Activated naive CD8-positive, alpha-beta T cell treated with anti-CD3 and anti-CD28 coated beads, Interleukin-2, amount 50 U/mL, for 16 hours (primary cell): Measurements from ENCODE around the gene ANKRD39.

Experiments used
- DNase-seq: peaks from one replicate; pipeline ENCODE4 v3.0.0-alpha.2; 2020; ENCODE audit warnings: low read depth, low spot score

Gene ANKRD39

DNA sequence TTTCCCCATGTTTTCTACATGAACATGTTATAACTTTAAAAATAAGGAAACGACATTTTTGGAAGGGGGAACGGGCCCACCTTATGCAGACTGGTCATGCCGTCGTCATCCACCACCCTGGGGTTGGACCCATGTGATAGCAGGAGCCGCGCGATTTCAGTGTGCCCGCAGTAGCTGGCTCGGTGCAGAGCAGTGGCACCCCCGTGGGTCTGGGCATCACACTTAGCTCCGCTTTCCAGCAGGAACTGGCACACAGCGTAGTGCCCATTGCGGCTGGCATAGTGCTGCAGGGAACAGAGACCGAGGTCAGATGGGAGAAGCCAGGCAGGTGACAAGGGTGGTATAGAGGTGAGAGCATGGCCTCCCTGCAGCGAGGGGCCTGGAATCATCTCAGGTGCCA, 4.5 kb downstream of the ANKRD39 start:
- no peak for DNase-seq

DNA sequence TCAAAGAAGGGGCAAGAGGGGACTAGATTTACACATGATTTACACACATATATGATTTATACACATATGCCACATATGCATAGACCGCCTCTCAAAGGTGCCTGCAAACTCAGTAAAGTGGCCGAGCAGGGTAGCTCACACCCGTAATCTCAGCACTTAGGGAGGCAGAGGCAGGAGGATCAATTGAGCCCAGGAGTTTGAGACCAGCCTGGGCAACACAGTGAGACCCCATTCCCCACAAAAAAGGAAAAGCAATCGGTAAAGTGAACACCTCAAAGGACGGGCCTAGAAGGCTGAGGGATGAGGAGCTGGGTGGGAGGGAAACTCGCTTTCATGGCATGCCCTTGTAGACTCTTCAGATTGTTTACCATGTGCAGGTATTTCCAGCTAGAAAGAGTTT, 5.1 kb downstream of the ANKRD39 start:
- DNase-seq, result no peak

DNA sequence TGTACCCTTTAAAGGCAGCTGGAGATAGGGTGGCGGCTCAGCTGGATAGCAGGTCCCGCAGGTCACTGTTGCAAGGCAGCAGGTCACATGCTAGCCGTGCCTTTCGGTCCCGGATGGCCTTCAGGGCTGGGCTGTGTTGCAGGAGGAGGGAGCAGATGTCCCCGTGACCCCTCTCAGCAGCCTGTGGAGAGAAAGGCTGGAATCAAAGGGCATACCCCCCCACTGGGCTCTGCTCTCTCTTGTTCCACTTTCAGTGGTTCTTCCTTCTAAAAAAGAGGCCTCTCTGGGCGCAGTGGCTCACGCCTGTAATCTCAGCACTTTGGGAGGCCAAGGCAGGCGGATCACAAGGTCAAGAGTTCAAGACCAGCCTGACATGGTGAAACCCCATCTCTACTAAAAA, 9.6 kb downstream of the ANKRD39 start:
- no peak for DNase-seq

DNA sequence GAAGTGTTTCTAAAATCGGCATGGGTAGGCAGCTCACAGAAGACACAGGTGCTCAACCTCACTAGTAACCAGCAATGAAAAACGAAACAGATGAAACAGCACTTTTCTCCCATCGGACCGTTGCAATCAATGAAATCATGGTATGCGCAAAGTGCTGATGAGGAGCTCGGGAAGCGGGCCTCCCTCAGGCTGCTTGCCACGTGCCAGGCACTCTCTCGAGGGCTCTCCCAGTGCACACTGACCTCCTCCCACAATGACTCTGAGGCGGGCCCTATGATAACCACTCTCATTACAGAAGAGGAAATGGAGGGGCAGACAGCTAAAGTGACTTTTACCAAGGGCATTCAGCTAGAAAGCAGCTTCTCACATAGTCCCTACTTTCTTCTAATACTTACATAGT, 10.2 kb downstream of the ANKRD39 start:
- DNase-seq, result no peak

DNA sequence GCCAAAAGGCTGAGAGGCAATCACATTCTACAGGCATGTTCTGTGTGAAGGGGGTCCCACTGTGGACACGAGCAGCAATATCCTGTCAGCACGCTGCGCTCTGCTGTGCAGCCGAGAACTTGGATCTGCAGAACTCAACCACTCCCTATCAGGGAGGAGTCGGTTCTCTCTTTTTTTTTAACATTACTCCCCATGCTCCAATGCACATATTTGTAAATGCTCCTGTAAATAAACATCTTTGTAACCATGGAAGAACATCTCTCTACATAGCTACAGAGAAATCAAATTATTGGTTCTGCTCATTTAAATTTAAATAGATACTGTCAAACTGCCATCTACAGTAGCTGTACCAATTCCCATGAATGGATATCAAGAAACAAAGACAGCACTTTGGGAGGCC, 11.0 kb downstream of the ANKRD39 start:
- DNase-seq, result no peak

DNA sequence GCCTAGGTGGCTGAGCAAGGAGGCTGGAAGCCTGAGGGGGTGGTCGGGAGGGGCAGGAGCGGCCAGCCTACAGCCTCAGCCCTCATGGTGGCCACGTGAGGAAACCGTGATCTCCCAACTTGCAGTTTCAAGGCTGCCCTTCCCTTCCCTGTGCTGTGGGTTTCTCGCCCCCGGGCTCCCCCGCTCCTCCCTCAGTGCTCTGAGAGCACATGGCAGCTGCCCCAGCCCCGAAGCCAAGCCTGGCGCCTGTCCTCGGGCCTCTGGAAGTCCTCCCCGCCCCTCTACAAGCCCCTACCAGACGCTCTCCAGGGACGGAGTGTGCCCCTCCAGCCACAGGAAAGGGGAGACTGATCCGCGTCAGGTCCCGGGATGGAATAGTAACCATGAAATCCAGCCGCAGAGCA, 13.4 kb downstream of the ANKRD39 start:
- DNase-seq, result no peak

DNA sequence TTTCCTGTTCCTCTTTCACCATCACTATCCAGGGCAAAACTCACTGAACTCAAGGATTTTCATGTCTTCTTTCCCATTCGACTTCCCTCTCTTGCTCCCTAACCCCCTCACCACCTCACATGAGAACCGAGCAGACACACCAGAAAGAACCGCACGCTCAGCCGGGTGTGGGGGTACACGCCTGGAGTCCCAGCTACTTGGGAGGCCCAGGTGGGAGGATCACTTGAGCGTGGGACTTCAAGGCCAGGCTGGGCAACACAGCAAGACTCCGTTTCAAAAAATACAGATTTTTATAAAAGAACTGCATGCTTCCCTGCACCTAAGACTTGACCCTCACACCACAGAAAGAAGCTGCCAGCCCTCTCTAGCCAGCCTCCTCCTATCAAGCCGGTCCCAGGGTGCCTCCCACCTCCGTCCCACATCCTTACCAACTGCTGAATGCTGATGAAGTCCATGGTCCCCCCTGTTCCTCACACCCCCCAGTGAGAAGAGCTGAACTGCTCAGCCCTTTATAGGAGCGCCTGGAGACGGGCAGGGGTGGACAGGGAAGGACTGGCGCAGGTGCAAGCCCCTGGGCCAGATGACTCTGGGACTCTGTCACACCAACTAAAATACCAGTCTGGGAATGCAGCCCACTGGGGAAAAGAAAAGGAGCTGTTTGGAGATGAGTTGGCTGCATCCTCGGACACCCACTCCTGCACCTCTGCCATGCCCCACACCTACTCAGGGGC, 14.1 kb downstream of the ANKRD39 start, which contains the start of gene ANKRD23:
Gene ANKRD23, minus strand, starts transcription at position 484 of the 731 bp plus-strand sequence. Its CDS starts 29 bp downstream, at position 455.
- no peak for DNase-seq

DNA sequence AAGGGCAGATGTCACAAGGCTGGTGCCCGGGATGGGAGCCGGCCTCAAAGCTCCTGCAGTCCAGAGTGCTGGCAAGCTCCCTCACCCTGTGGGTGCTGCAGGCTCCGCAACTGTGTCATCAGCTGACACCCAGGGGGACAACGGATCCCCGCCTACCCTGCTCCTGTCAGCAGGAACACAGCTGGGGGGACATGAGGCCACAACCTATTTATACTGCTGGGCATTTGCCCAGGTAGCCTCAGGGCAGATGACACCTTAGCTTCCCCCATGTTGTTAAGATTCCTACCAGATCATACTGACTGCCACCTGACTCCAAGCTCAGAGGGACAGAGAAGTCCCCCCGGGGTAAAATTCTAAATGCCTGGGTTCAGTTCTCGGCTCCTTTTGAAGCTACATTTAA, 15.2 kb downstream of the ANKRD39 start:
- DNase-seq, result no peak

DNA sequence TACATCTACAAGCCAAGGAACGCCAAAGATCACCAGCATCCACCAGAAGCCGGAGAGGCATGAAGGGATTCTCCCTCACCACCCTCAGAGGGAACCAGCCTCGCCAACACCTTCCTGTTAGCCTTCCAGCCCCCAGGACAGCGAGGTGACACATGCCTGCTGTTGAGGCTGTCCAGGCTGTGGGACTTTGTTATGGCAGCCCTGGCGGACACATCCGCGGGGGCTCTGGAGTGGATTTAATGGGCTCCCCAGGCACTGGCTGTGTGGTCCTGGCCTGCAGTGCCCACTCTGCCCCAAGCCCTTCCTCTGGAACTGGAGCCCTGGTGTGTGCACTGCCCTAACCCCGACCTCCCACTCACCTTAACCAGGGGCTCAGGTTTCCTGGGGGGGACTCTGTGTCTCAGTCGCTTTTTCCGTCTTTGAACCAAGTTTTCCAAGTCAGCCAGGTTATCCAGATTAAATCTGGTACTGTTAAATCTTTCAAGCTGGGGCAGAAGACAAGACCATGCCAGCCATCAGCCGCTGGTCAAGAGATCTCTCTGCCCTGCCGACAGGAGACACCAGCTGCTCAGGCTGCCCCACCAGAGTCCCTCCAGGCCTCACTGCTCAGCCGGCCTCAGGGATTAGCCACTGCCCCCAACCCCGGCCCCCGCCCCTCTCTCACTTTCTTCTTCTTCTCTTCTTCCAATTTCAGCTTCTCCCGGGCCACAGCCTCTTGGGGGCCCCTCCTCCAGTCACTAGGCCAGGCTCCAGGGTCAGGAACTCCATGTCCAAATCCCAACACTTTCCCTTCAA, 15.9 kb downstream of the ANKRD39 start:
- no peak for DNase-seq

DNA sequence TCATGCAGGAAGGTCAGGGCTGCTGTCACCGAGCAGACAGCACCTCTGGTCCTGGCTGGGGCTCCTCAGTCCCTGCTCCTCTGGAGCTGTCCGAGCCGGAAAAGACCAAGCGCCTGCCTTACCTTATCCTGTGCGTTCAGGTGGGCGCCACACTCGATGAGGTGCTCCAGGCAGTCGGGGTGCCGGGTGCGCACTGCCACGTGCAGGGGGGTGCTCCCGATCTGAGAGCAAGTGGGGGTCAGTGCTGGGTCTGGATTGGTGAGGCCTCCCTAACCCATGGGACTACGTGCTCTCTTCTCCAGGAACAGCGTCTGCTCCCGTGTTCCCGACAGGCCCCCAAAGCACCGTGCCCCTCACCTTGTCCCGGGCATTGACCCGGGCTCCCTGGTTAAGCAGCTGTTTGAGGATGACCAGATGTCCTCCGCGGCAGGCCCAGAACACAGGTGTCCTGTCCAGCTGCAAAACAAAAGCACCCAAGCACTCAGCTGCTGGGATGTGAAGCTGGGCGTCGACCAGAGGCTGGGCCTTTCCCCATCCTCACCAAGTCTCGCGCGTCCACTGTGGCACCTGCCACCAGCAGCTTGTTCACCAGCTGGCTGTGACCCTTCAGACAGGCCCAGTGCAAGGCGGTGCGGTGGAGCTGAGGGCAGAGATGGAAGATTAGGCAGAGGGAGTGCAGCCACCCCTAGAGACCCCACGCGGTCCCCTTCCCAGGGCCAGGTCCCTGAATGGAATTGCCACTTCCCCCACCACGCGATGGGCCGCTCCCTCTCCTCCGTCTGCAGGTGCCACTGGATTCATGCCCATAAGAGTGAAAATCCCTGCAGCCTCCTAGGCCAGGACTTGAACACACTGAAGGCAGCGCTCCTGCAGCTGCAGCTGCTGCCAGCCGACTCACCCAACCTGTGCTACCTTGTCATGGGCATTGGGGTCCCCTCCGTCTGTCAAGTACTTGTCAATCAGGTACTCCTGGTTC, 17.7 kb downstream of the ANKRD39 start:
- no peak for DNase-seq

DNA sequence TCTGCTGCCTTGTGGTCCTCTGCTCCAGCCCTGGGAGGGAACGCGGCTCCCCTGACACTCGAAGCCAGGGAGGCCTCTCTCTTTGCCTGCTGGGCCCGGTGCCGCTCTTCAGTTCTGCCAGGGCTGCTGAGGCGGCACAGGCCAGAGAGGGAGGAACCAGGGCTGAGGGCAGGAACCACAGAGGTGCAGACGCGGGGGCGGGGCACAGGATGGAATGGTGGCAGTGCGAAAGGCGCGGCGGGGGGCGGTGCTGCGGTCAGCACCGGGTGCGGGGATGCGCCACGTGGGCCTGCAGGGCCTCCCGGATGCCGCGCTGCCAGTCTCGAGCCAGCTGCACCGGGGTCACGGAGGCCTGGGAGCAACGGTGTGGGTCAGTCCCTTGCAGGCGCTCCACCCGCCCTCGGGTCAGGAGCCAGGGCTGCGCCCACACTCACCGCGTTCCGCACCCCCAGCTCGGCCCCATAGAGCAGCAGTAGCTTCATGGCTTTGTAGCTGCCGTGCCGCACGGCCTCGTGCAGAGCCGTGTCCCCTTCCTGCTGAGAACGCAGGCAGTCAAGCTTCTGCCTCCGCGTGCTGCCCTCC, 18.4 kb downstream of the ANKRD39 start:
- DNase-seq, result peak; percentile 46

DNA sequence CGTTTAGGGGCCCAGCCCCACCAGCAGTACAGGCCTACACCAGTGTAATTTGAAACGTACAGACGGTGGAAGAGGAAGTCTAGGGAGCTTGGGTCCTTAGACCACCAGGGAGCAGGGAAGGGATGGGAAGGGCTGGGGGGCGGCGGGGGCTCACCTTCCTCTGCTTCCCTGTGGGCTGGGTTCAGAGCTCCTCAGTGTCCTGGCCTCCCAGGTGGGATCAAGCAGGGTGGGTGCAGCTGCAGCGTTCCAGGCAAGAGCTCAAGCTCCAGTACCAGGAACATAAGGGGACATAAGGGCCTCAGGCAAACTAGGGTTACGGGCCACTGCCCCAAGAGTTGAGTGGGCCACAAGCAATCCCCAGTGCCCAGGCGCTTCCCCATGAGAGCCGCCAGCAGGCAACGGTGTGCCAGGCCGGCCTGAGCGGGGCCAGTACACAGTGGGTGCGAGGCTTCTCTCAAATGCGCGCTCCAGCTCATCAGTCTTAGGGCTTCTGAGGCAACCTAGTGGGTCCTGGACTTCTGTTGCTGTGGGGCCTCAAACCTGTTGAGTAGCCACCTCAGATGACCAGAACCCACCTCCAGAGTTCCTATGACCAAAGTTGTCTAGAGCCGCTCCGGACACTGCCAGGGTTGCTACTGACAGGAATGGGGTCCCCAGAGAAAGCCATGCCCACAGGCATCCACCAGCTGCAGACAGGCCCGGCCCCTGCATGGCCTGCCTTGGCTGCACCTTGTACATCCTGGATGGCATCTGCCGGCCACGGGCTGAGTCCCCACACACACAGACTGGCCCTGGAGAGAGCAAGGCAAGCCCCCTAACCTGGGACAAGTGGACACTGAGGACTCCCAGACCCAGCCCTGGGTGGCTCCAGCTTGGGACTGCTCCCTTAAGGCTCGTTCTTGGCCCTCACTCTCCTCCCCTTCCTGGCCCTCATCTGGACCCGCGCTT, 19.2 kb downstream of the ANKRD39 start:
- DNase-seq, result no peak

DNA sequence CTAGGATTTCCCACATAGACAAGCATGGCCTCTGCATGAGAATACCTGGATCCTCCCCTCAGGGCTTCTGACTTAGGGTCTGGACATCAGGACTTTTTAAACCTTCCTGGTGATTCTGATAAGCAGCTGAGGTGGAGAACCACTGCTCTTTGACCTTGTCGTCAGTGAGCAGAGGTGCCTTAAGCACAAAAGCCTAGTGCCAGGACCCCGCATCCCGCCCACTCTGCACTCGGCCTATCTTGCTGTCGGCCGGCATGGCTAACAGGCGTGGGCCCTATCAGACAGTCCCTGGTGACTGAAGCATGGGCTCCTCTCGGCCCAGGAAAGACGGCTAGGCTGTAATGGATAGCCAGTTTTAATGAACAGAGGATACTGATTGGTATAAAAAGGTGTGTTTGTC, 20.2 kb downstream of the ANKRD39 start:
- no peak for DNase-seq

DNA sequence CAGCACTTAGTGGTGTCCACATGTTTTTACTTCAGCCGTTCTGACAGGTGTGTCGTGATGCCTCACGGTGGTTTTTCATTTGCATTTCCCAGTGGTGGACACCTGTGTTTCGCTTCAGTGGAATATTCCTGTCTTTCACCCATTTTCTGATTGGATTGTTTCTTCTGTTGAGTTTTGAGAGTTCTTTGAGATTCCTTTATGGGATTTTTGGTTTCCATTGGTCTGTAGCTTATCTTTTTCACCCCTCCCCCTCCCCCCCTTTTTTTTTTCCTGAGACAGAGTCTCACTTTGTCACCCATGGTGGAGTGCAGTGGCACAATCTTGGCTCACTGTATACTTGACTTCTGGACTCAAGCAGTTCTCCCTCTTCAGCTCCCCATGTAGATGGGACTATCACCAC, 22.0 kb downstream of the ANKRD39 start:
- no peak for DNase-seq

DNA sequence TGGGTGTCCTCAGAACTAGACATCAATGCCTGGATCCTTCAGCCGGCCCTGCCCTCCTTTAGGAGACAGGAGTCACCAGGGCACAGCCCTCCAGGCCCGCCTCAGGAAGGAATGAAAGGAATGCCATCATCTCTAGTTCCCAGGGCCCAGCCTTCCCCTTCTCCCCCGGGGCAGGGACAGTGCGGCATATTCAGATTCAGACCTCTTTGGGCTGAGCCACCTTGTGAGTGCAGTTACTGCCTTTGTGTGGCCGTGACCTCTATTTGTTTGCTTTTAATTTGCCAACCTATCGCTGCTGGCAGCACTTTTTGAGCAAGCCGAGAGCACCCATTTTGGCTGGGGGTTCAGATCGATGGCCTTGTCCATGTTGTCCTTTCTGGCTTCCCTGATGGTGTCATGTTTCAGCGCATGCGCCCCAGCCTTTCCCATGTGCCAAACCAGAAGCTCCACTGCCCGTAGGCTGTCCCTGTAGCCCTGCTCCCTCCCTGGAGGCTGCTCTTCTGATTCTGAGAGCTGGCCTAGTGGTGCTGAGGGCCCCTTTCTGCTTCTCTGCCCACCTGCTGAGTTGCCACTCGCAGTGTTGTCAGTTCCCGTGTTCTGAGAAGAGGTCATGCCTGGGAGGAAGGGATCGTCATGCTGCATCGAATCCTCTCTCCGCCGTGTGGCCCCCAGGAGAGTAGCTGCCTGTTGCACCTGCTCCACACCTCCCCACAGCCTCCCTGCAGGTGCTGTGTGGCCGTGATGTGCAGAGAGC, 24.9 kb downstream of the ANKRD39 start:
- DNase-seq, result no peak

DNA sequence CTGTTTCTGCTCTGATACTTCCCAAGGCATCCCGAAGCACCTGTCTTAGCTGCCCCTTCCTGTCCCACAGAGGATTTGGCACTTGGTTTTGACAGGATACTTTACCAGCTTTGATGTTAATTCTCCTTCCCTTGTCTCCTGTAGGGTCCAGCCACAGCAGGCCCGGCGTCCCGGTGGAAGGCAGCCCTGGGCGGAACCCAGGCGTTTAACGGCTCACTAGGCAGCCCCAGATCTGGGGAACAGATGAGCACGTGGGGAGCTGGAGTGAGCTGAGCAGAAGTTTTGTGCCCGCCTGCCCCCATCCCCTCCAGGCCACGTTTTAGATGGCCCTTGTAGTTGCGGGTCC, 25.4 kb downstream of the ANKRD39 start:
- DNase-seq, result no peak

DNA sequence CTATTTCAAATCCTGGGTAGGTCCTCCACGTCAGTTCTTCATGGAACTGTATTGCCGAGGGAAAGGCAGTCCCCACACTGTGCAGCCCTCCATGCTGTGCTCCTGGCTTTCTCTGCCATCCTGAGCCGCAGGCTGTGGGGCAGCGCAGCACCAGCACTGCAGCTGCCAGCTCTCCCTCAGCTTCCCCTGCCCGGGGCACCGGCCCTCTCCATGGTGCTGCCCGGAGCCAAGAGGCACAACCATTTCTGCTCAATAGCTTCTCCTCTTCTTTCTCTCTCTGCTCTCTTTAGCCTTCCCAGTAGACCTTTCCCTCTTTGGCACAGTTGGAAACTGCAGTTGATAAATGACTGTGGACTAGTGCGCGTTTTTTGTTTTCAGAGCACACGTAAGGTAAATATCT, 26.1 kb downstream of the ANKRD39 start:
- DNase-seq, result no peak

DNA sequence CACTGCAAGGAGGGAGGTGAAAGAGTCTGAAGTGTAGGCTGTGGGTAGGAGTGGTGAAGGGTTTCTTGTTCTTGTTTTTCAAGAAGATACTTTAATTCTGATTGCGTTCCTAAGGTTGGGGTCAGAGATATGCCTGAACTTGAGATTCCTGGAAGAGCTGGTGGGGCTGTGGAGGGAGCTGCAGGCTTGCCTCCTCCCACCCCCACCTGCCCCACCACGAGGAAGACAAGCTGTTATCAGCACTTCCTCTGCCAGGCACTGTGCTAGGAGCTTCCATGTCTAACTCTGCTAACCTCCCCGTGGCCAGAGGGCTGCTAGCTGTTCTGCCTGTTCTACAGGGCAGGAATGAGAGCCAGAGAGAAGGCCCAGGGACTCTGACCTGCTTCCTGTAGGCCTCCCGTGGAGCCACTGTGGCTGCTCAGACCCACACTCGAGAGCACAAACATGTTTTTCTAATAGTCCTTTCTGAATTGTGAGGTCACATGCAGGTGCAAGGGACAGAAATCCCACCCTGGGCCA, 27.7 kb downstream of the ANKRD39 start:
- no peak for DNase-seq

DNA sequence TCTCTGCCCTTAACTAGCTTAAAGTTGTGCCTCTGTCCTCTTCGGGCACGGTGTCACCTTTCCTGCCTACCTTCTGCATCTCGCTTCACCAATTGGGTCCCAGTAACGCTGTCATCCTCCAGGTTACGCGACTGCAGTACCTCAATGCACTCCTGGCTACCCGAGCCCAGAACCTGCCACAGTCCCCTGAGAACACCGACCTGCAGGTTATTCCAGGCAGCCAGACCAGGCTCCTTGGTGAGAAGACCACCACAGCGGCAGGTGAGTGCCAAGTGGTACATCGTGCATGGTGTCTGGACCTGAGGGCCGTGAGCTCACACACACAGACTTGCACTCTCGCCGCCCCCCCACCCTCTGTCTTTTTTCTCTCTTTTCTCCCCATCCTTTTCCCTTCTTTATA, 28.9 kb downstream of the ANKRD39 start:
- DNase-seq, result no peak

DNA sequence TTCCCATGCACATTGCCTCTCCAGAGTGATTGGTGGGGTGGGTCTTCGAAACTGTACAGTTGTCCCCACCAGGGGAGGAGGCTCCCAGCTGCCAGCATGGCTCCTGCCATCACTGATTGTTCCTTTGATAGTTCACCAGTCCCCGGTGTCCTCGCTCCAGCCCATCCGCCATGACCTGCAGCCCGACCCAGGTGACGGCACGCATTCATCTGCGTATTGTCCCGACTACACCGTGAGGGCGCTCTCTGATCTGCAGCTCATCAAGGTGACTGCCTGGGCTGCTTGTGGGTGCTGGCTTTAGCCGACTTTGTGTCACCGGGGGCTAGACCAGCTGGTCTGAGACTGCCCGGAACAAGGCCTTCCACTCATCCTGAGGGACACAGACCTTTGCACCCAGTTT, 29.4 kb downstream of the ANKRD39 start:
- DNase-seq, result no peak
